Mucosa of rectum (tissue), 2 donors: ENCODE results near the gene MSANTD1.

Source experiments
- H3K27ac ChIP-seq, 2 donors: one replicate each; pipeline ENCODE4 v1.7.0; 2013; ENCODE audit warnings: inconsistent platforms in 2 of 2, low read depth in 2 of 2, low read length in 2 of 2
- H3K27me3 ChIP-seq, 2 donors: one replicate each; pipeline ENCODE4 v1.7.0; 2013; ENCODE audit warnings: low read length in 2 of 2; ENCODE audit not compliant: control insufficient read depth in 2 of 2, insufficient read depth in 2 of 2
- H3K36me3 ChIP-seq, 2 donors: one replicate each; pipeline ENCODE4 v1.7.0; 2013; ENCODE audit warnings: low read length in 2 of 2; ENCODE audit not compliant: control insufficient read depth in 2 of 2, insufficient read depth in 2 of 2
- H3K4me1 ChIP-seq, 2 donors: one replicate each; pipeline ENCODE4 v1.7.0; 2013; ENCODE audit warnings: low read length in 2 of 2, mild to moderate bottlenecking in 1 of 2; ENCODE audit not compliant: control insufficient read depth in 2 of 2, insufficient read depth in 2 of 2
- H3K4me3 ChIP-seq, 2 donors: one replicate each; pipeline ENCODE4 v1.7.0; 2013; ENCODE audit warnings: low read length in 2 of 2
- H3K9ac ChIP-seq, 2 donors: one replicate each; pipeline ENCODE4 v1.7.0; 2013; ENCODE audit warnings: low read length in 2 of 2, low read depth in 1 of 2, mild to moderate bottlenecking in 1 of 2
- H3K9me3 ChIP-seq, 2 donors: one replicate each; pipeline ENCODE4 v1.7.0; 2013; ENCODE audit warnings: low read length in 2 of 2; ENCODE audit not compliant: control insufficient read depth in 2 of 2
- donor health status: healthy.
- donor health status: Normal muscosa, but diverticular disease.

MSANTD1 gene

GRCh38 chr4:3207531-3208037 is 41.4 kb upstream of the MSANTD1 start:
- Histone ChIP-seq H3K27ac (no peak overlapping the region), H3K4me3 (no peak overlapping the region), H3K9ac (no peak overlapping the region), H3K27me3 (no peaks in the 10 kb centered on the region), H3K4me1 (peaks cover 0 to 8% of the 10 kb centered on the region in 2 donors), H3K36me3 (peaks cover 49 to 51% of the 10 kb centered on the region in 2 donors), H3K9me3 (no peaks in the 10 kb centered on the region)

GRCh38 chr4:3208826-3209225 is 40.1 kb upstream of the MSANTD1 start:
- no peak overlapping the region for H3K9ac ChIP-seq
- H3K4me1 ChIP-seq, result no peaks in the 10 kb centered on the region
- H3K4me3 ChIP-seq, result no peak overlapping the region
- H3K9me3 ChIP-seq, result no peaks in the 10 kb centered on the region
- no peak overlapping the region for H3K27ac ChIP-seq
- peaks cover 61 to 62% of the 10 kb centered on the region in 2 donors for H3K36me3 ChIP-seq
- no peaks in the 10 kb centered on the region for H3K27me3 ChIP-seq

GRCh38 chr4:3209551-3210325 is 39.2 kb upstream of the MSANTD1 start:
- H3K27ac ChIP-seq, result no peak overlapping the region
- no peaks in the 10 kb centered on the region for H3K9me3 ChIP-seq
- no peaks in the 10 kb centered on the region for H3K4me1 ChIP-seq
- H3K36me3 ChIP-seq, result peaks cover 63 to 67% of the 10 kb centered on the region in 2 donors
- no peak overlapping the region for H3K4me3 ChIP-seq
- H3K27me3 ChIP-seq, result no peaks in the 10 kb centered on the region
- no peak overlapping the region for H3K9ac ChIP-seq

GRCh38 chr4:3210467-3210866 is 38.5 kb upstream of the MSANTD1 start:
- no peak overlapping the region for H3K27ac ChIP-seq
- peaks cover 71 to 74% of the 10 kb centered on the region in 2 donors for H3K36me3 ChIP-seq
- H3K4me3 ChIP-seq, result no peak overlapping the region
- no peaks in the 10 kb centered on the region for H3K27me3 ChIP-seq
- H3K9me3 ChIP-seq, result no peaks in the 10 kb centered on the region
- H3K9ac ChIP-seq, result no peak overlapping the region
- no peaks in the 10 kb centered on the region for H3K4me1 ChIP-seq

DNA sequence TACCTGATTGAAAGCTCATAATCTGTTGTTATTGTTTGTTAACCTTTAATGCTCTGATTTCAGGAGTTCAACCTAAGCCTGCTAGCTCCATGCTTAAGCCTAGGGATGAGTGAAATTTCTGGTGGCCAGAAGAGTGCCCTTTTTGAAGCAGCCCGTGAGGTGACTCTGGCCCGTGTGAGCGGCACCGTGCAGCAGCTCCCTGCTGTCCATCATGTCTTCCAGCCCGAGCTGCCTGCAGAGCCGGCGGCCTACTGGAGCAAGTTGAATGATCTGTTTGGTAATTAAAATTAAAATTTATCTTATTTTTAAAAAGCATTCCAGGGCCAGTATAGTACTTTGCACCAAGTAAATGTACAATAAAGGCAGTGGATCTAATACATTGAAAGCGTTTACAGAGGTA is 37.1 kb upstream of the MSANTD1 start:
- Histone ChIP-seq H3K27ac (no peak overlapping the region), H3K36me3 (peaks cover 72 to 75% of the 10 kb centered on the region in 2 donors), H3K9ac (no peak overlapping the region), H3K4me1 (no peaks in the 10 kb centered on the region), H3K27me3 (no peaks in the 10 kb centered on the region), H3K9me3 (no peaks in the 10 kb centered on the region), H3K4me3 (no peak overlapping the region)

- Histone ChIP-seq H3K9me3 (no peaks in the 10 kb centered on the region), H3K9ac (no peak overlapping the region), H3K36me3 (peaks cover 72 to 75% of the 10 kb centered on the region in 2 donors), H3K27ac (no peak overlapping the region), H3K4me1 (no peaks in the 10 kb centered on the region), H3K27me3 (no peaks in the 10 kb centered on the region), H3K4me3 (no peak overlapping the region)
These were observed 36.4 kb upstream of the MSANTD1 start for GRCh38 chr4:3212391-3213105.

DNA sequence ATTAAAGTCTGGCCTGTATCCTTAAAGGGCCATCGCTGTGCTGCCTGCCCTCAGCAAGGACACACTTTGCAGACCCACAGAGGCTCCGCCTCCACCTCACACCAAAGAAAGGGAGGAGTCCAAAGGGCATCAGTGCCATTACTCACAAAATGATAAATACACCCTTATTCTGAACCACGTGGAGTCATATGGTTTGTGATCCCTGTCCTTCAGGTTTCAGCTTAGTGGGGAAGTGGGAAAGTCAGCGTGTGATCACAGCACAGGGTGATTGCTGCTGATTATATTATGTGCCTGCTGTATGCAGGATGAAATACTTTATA is 35.9 kb upstream of the MSANTD1 start:
- Histone ChIP-seq H3K27me3 (no peaks in the 10 kb centered on the region), H3K4me1 (no peaks in the 10 kb centered on the region), H3K9ac (no peak overlapping the region), H3K27ac (no peak overlapping the region), H3K9me3 (no peaks in the 10 kb centered on the region), H3K4me3 (no peak overlapping the region), H3K36me3 (peaks cover 76 to 78% of the 10 kb centered on the region in 2 donors)

GRCh38 chr4:3213661-3214250 is 35.2 kb upstream of the MSANTD1 start:
- no peak overlapping the region for H3K9ac ChIP-seq
- H3K27ac ChIP-seq, result no peak overlapping the region
- H3K9me3 ChIP-seq, result no peaks in the 10 kb centered on the region
- H3K4me3 ChIP-seq, result no peak overlapping the region
- no peaks in the 10 kb centered on the region for H3K4me1 ChIP-seq
- no peaks in the 10 kb centered on the region for H3K27me3 ChIP-seq
- peaks cover 77 to 81% of the 10 kb centered on the region in 2 donors for H3K36me3 ChIP-seq

DNA sequence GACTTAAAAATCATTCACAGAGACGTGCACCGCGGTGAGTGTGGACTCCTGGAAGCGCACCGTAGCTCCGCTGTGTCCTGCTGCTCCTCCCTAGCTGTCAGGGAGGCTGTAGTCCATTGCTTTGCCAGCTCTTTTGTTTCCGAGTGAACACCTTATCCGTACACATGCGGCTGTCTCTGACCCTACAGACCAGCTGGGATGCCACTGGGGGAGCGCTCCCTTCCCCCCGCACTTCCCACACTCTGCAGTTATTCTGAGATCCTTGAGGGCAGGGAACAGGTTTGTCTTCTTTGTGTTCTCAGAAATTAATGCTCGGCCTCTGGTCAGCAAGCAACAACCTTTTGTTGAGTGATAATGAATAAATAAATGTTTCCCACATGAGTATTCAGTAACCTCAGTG is 33.7 kb upstream of the MSANTD1 start:
- Histone ChIP-seq H3K4me3 (no peak overlapping the region), H3K9ac (no peak overlapping the region), H3K27me3 (no peaks in the 10 kb centered on the region), H3K4me1 (no peaks in the 10 kb centered on the region), H3K36me3 (peaks cover 68 to 81% of the 10 kb centered on the region in 2 donors), H3K9me3 (no peaks in the 10 kb centered on the region), H3K27ac (no peak overlapping the region)

DNA sequence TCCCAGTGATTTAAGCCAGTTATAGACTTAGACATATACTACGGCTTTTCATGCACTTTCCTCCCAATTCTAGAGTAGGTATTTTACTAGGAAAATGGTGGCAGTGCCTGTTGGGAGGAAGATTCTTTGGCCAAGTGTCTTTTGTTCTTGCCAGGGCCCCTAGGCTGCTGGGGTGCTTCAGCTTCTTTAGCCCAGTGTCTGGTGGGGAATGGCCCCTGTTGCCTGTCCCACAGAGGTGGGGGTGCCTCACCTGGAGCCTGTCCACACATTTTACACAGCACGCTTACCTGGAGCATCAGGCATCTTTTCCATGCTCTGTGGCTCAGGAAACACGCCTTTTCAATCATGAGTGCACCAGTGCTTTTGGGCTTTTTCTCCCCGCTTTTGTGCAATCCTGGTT is 33.2 kb upstream of the MSANTD1 start:
- Histone ChIP-seq H3K4me1 (no peaks in the 10 kb centered on the region), H3K9ac (no peak overlapping the region), H3K36me3 (peaks cover 69 to 83% of the 10 kb centered on the region in 2 donors), H3K27me3 (no peaks in the 10 kb centered on the region), H3K9me3 (no peaks in the 10 kb centered on the region), H3K4me3 (no peak overlapping the region), H3K27ac (no peak overlapping the region)
